Progenitor cell of endocrine pancreas (in vitro differentiated cells): ENCODE data around the gene NTF3. TPM values are rescaled to one million over a fixed set of nuclear protein-coding genes. Genes with fewer than 3 reads are reported as not detected.
A peak's percentile ranks its signal among the peaks of the same experiment; 100 is the strongest.

ENCODE experiments used
- DNase-seq: peaks from one replicate; pipeline ENCODE4 v3.0.0; 2021; ENCODE audit warnings: low spot score; ENCODE audit not compliant: unreplicated experiment
- H3K27ac Mint-ChIP-seq: 2 replicates; pipeline ENCODE4 v1.8.0; 2021; ENCODE audit warnings: mild to moderate bottlenecking, moderate library complexity, mixed read lengths
- H3K27me3 Mint-ChIP-seq: 2 replicates; pipeline ENCODE4 v1.8.0; 2021; ENCODE audit warnings: mixed read lengths
- H3K36me3 Mint-ChIP-seq: 2 replicates; pipeline ENCODE4 v1.8.0; 2022; ENCODE audit warnings: mixed read lengths; ENCODE audit not compliant: insufficient read depth
- H3K4me1 Mint-ChIP-seq: 2 replicates; pipeline ENCODE4 v1.8.0; 2021; ENCODE audit warnings: low read depth, mixed read lengths
- H3K4me3 Mint-ChIP-seq: 2 replicates; pipeline ENCODE4 v1.8.0; 2021; ENCODE audit warnings: low read depth, mild to moderate bottlenecking, moderate library complexity, mixed read lengths
- H3K9me3 Mint-ChIP-seq: 2 replicates; pipeline ENCODE4 v1.8.0; 2021; ENCODE audit warnings: low read depth, mixed read lengths
- CTCF ChIP-seq: fragments of 200-600 bp; sonication (generic); IDR thresholded peaks from one replicate; pipeline ENCODE4 v1.5.0; 2021; ENCODE audit warnings: antibody characterized with exemption, mild to moderate bottlenecking; ENCODE audit not compliant: unreplicated experiment
- total RNA-seq: library from RNA; stranded (reverse); gene quantifications from 2 replicates; pipeline ENCODE4 v1.2.1, GENCODE V29; 2021

The NTF3 gene
- total RNA-seq, 1 donor from 2014 or later, result 1.2 TPM

- no peak overlapping the region for H3K4me3 Mint-ChIP-seq
- no peak for DNase-seq
- H3K4me1 Mint-ChIP-seq, result no peaks in the 10 kb centered on the region
- no peak overlapping the region for H3K27ac Mint-ChIP-seq
- H3K27me3 Mint-ChIP-seq, result peaks cover 12% of the 10 kb centered on the region
- peaks cover 6% of the 10 kb centered on the region for H3K9me3 Mint-ChIP-seq
- TF ChIP-seq CTCF, result no peak
- peaks cover 2% of the 10 kb centered on the region for H3K36me3 Mint-ChIP-seq
These were observed 14.4 kb upstream of the NTF3 start for GRCh38 chr12:5417500-5417899.

- Mint-ChIP-seq H3K27ac (peak overlapping the region; percentile 39), H3K36me3 (no peaks in the 10 kb centered on the region), H3K27me3 (peaks cover 80% of the 10 kb centered on the region), H3K9me3 (no peaks in the 10 kb centered on the region), H3K4me1 (peaks cover 41% of the 10 kb centered on the region), H3K4me3 (peak overlapping the region; percentile 29)
- DNase-seq, result no peak
- peak; percentile 61 for TF ChIP-seq CTCF
These were observed 3.3 kb upstream of the NTF3 start for GRCh38 chr12:5428332-5429221.

GRCh38 chr12:5429741-5430557 lies 2.0 kb upstream of the NTF3 start:
- Mint-ChIP-seq H3K27ac (peak overlapping the region; percentile 45), H3K4me1 (peaks cover 41% of the 10 kb centered on the region), H3K9me3 (no peaks in the 10 kb centered on the region), H3K4me3 (peak overlapping the region; percentile 34), H3K27me3 (peaks cover 70% of the 10 kb centered on the region), H3K36me3 (no peaks in the 10 kb centered on the region)
- TF ChIP-seq CTCF, result no peak
- no peak for DNase-seq

- peaks cover 61% of the 10 kb centered on the region for H3K27me3 Mint-ChIP-seq
These were observed 986 bp upstream of the NTF3 start for GRCh38 chr12:5430641-5431603.

More at GRCh38 chr12:5430641-5431603, 986 bp upstream of the NTF3 start:
- Mint-ChIP-seq H3K4me1 (peaks cover 41% of the 10 kb centered on the region), H3K27ac (no peak overlapping the region), H3K36me3 (no peaks in the 10 kb centered on the region), H3K4me3 (peak overlapping the region; percentile 58), H3K9me3 (no peaks in the 10 kb centered on the region)
- TF ChIP-seq CTCF, result no peak
- no peak for DNase-seq
